Natural killer cell (primary cell): ENCODE results near the gene C1QL4. TPM values are rescaled to one million over a fixed set of nuclear protein-coding genes. Genes with fewer than 3 reads are reported as not detected.
"Not testable (repeated sequence)": the region's sequence is repeated elsewhere in the genome, so short reads cannot be mapped to it uniquely, and the experiment has no call there.

ENCODE experiments used
- ATAC-seq, 3 donors: fragments of 150-1000 bp in 2 of 3; fragments of 200-7000 bp in 1 of 3; cut with Tn5 transposase; 1 replicate in 1 of 3; 2 replicates in 2 of 3; pipeline ENCODE4 v1.10.0; 2021; ENCODE audit warnings: mild to moderate bottlenecking in 2 of 3, moderate library complexity in 2 of 3
- DNase-seq, 2 donors: peaks; one replicate each; pipeline versions ENCODE4 v3.0.0 to v3.0.0-alpha.2; 2013 to 2021; ENCODE audit warnings: mixed read lengths in 1 of 2
- H3K27ac ChIP-seq: one replicate; pipeline ENCODE4 v1.5.1; 2013; ENCODE audit warnings: mild to moderate bottlenecking, low read length
- H3K27me3 ChIP-seq: one replicate; pipeline ENCODE4 v1.6.1; 2013; ENCODE audit warnings: low read length; ENCODE audit not compliant: control insufficient read depth, insufficient read depth
- H3K36me3 ChIP-seq: one replicate; pipeline ENCODE4 v1.6.1; 2013; ENCODE audit warnings: low read length; ENCODE audit not compliant: control insufficient read depth, insufficient read depth
- H3K4me1 ChIP-seq: one replicate; pipeline ENCODE4 v1.6.1; 2013; ENCODE audit warnings: low read length; ENCODE audit not compliant: control insufficient read depth, insufficient read depth
- H3K4me3 ChIP-seq: one replicate; pipeline ENCODE4 v1.5.1; 2013; ENCODE audit warnings: low read length
- H3K9me3 ChIP-seq: one replicate; pipeline ENCODE4 v1.6.1; 2013; ENCODE audit warnings: low read length; ENCODE audit not compliant: control insufficient read depth, insufficient read depth
- H3K27ac Mint-ChIP-seq, 2 donors: one replicate each; pipeline ENCODE4 v1.8.0; 2022; ENCODE audit warnings: mild to moderate bottlenecking in 2 of 2, mixed read lengths in 2 of 2, moderate library complexity in 1 of 2
- H3K27me3 Mint-ChIP-seq, 2 donors: one replicate each; pipeline ENCODE4 v1.8.0; 2022; ENCODE audit warnings: low read depth in 2 of 2, mixed read lengths in 2 of 2
- H3K36me3 Mint-ChIP-seq: one replicate; pipeline ENCODE4 v1.8.0; 2022; ENCODE audit warnings: mixed read lengths
- H3K4me1 Mint-ChIP-seq, 2 donors: one replicate each; pipeline ENCODE4 v1.8.0; 2022; ENCODE audit warnings: mixed read lengths in 2 of 2
- H3K4me3 Mint-ChIP-seq: one replicate; pipeline ENCODE4 v1.8.0; 2022; ENCODE audit warnings: mild to moderate bottlenecking, moderate library complexity, mixed read lengths
- H3K9me3 Mint-ChIP-seq, 2 donors: one replicate each; pipeline ENCODE4 v1.8.0; 2022; ENCODE audit warnings: mixed read lengths in 2 of 2
- WGBS: methylation state at CpG from one replicate; pipeline ENCODE4 v1.1.7; 2013; ENCODE audit warnings: missing lambda C conversion rate; ENCODE audit not compliant: insufficient coverage; 5-methylcytosine and 5-hydroxymethylcytosine counted together
- intact Hi-C: fragments of 100-400 bp; cut with micrococcal nuclease; formaldehyde crosslinking; loops from one replicate; pipeline ENCODE4 v1.14.2; 2022
- total RNA-seq, 4 donors: library from RNA; stranded (reverse); fragments of 120-200 nt in 1 of 4; gene quantifications; one replicate each; pipeline versions ENCODE4 v1.2.3 to v1.2.4, GENCODE V29; 2013 to 2022
- TF ChIP-seq, protein P1 (sequence below): fragments of 200-600 bp; IDR thresholded peaks from one replicate; pipeline ENCODE4 v1.8.0; 2022; ENCODE audit warnings: antibody characterized with exemption

Gene C1QL4
- total RNA-seq, 3 donors from 2014 or later (not counting 1 experiment from before 2014, with no cell fraction given): not detected

DNA sequence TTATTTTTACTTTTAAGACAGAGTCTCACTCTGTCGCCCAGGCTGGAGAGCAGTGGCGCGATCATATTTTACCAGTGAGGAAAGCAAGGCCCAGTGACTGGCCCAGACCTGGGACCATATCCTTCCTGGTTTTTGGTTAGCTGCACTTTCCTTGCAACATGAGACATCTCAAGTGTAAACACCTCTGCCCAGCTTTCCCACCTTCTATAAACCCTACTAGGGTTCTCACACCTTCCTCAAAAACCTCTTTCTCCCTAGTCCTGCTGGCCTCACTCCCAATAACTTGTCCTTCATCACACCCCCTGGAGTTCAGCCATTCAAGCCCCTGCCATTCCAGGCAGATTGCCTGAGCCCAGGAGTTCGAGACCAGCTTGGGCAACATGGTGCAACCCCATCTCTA, 52.3 kb downstream of the C1QL4 start:
- no peaks in the 10 kb centered on the region for H3K9me3 ChIP-seq
- ATAC-seq (no peak), DNase-seq (no peak)
- H3K36me3 ChIP-seq: no peaks in the 10 kb centered on the region
- H3K27me3 ChIP-seq: peaks cover 8% of the 10 kb centered on the region
- TF ChIP-seq, protein P1, sequence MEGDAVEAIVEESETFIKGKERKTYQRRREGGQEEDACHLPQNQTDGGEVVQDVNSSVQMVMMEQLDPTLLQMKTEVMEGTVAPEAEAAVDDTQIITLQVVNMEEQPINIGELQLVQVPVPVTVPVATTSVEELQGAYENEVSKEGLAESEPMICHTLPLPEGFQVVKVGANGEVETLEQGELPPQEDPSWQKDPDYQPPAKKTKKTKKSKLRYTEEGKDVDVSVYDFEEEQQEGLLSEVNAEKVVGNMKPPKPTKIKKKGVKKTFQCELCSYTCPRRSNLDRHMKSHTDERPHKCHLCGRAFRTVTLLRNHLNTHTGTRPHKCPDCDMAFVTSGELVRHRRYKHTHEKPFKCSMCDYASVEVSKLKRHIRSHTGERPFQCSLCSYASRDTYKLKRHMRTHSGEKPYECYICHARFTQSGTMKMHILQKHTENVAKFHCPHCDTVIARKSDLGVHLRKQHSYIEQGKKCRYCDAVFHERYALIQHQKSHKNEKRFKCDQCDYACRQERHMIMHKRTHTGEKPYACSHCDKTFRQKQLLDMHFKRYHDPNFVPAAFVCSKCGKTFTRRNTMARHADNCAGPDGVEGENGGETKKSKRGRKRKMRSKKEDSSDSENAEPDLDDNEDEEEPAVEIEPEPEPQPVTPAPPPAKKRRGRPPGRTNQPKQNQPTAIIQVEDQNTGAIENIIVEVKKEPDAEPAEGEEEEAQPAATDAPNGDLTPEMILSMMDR: no peak
- H3K27me3 Mint-ChIP-seq: peaks cover 29 to 32% of the 10 kb centered on the region in 2 donors
- no peaks in the 10 kb centered on the region for H3K4me1 ChIP-seq
- H3K27ac ChIP-seq: no peak overlapping the region
- no peaks in the 10 kb centered on the region for H3K9me3 Mint-ChIP-seq
- no peak overlapping the region for H3K27ac Mint-ChIP-seq
- H3K4me1 Mint-ChIP-seq: peaks cover 0 to 4% of the 10 kb centered on the region in 2 donors
- no peaks in the 10 kb centered on the region for H3K36me3 Mint-ChIP-seq
- 89% methylated on average over 4 of the region's 4 CpGs for WGBS
- intact Hi-C loops: no loop called here
- no peak overlapping the region for H3K4me3 Mint-ChIP-seq
- H3K4me3 ChIP-seq: no peak overlapping the region

DNA sequence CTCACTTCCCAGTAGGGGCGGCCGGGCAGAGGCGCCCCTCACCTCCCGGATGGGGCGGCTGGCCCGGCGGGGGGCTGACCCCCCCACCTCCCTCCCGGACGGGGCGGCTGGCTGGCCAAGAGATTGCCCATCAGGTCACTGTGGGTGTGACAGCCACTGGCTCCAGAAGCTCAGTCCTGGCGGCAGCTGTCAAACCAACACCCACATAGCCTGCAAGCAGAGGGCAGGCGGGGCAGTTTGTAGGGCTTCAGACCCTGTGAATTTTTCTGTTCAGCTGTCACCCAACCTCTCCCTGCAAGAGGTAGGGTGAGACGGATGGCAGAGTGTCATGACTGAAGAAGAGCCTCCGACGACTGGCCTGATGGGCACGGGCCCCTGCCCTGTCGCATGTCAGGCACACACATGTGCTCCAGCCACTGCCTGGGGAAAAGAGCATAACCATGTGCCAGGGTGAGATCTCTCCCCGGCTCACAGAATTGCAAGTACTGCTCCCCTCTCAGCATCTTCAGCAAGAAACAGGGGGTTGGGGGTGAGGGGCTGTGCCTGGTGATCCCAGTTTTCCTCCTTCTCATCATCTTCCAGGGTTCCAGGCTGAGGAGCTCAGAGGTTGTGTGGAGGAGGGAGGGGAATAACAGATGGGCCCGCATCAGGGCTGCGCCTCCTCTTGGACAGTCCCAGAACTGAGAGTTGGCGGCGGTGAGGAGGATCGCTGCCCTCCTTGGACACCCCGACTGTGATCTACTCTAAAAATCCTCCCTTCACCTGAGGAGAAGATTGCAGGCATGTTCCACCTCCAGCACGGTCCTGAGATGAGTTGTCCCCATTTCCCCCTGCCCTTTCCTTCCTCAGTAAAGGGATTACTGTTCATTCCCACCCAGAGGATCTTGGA, 53.2 kb downstream of the C1QL4 start:
- TF ChIP-seq, protein P1: no peak
- intact Hi-C loops: no loop called here
- no peak for ATAC-seq
- Mint-ChIP-seq H3K4me3 (no peak overlapping the region), H3K27me3 (peaks cover 25 to 35% of the 10 kb centered on the region in 2 donors), H3K27ac (no peak overlapping the region), H3K4me1 (peaks cover 0 to 4% of the 10 kb centered on the region in 2 donors), H3K9me3 (no peaks in the 10 kb centered on the region), H3K36me3 (no peaks in the 10 kb centered on the region)
- Histone ChIP-seq H3K27ac (no peak overlapping the region), H3K9me3 (no peaks in the 10 kb centered on the region), H3K4me1 (no peaks in the 10 kb centered on the region), H3K27me3 (peaks cover 7% of the 10 kb centered on the region), H3K36me3 (no peaks in the 10 kb centered on the region), H3K4me3 (no peak overlapping the region)
- no peak for DNase-seq
- WGBS: 89% methylated on average over 22 of the region's 25 CpGs

DNA sequence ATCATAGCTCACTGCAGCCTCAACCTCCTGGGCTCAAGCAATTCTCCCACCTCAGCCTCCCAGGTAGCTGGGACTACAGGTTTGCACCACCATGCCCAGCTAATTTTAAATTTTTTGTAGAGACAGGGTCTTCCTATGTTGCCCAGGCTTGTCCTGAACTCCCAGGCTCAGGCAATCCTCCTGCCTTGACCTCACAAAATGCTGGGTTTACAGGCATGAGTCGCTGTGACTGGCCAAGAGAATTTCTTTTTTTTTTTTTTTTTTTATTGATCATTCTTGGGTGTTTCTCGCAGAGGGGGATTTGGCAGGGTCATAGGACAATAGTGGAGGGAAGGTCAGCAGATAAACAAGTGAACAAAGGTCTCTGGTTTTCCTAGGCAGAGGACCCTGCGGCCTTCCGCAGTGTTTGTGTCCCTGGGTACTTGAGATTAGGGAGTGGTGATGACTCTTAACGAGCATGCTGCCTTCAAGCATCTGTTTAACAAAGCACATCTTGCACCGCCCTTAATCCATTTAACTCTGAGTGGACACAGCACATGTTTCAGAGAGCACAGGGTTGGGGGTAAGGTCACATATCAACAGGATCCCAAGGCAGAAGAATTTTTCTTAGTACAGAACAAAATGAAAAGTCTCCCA, 54.1 kb downstream of the C1QL4 start:
- H3K4me3 Mint-ChIP-seq: not testable (repeated sequence)

More for the DNA sequence above, 54.1 kb downstream of the C1QL4 start:
- H3K27ac ChIP-seq, H3K4me3 ChIP-seq, H3K9me3 ChIP-seq, DNase-seq, intact Hi-C loops, H3K27ac Mint-ChIP-seq, H3K4me1 Mint-ChIP-seq, H3K36me3 ChIP-seq, H3K27me3 ChIP-seq, ATAC-seq, H3K9me3 Mint-ChIP-seq, H3K4me1 ChIP-seq, H3K36me3 Mint-ChIP-seq: not testable (repeated sequence)
- no CpG with 5 or more reads among the region's 6 CpGs for WGBS
- peaks cover 16 to 26% of the 10 kb centered on the region in 2 donors for H3K27me3 Mint-ChIP-seq

Other genes with a start within 250 kb of the C1QL4 start
- under 1 TPM; 0.39 to 0.80 (median 0.45) TPM for gene DHH, start 242.4 kb downstream of the C1QL4 start, total RNA-seq
- gene LMBR1L, start 226.3 kb downstream of the C1QL4 start, total RNA-seq: 100 to 1,000 TPM; 262 to 294 (median 271) TPM
- 100 to 1,000 TPM; 147 to 185 (median 178) TPM for gene TUBA1B, start 205.8 kb downstream of the C1QL4 start, total RNA-seq
- 100 to 1,000 TPM; 129 to 403 (median 182) TPM for gene TUBA1A, start 148.1 kb downstream of the C1QL4 start, total RNA-seq
- 10 to 100 TPM; 19.0 to 39.6 (median 24.9) TPM for gene TUBA1C, start 72.1 kb downstream of the C1QL4 start, total RNA-seq
- not detected for gene PRPH, start 42.0 kb downstream of the C1QL4 start, total RNA-seq
- 1 to 10 TPM in 2 of 3 donors, under 1 TPM in 1; 0.58 to 3.0 (median 2.2) TPM for gene TROAP, start 13.9 kb downstream of the C1QL4 start, total RNA-seq
- gene DNAJC22, start 9.7 kb upstream of the C1QL4 start, total RNA-seq: not detected
- 10 to 100 TPM; 14.6 to 18.4 (median 15.4) TPM for gene SPATS2, start 30.3 kb upstream of the C1QL4 start, total RNA-seq
- 1 to 10 TPM; 1.2 to 1.7 (median 1.6) TPM for gene KCNH3, start 201.8 kb upstream of the C1QL4 start, total RNA-seq
- gene MCRS1, start 231.0 kb upstream of the C1QL4 start, total RNA-seq: 10 to 100 TPM; 78.4 to 96.5 (median 83.9) TPM